Superior temporal gyrus (tissue), 1 donor: ENCODE measurements around the gene PAFAH1B1.
"Not testable (repeated sequence)": the region's sequence is repeated elsewhere in the genome, so short reads cannot be mapped to it uniquely, and the experiment has no call there.

ENCODE experiments used
- DNase-seq: peaks from one replicate; pipeline ENCODE4 v3.0.0-alpha.2; 2016; ENCODE audit errors: extremely low spot score

PAFAH1B1 gene

DNA sequence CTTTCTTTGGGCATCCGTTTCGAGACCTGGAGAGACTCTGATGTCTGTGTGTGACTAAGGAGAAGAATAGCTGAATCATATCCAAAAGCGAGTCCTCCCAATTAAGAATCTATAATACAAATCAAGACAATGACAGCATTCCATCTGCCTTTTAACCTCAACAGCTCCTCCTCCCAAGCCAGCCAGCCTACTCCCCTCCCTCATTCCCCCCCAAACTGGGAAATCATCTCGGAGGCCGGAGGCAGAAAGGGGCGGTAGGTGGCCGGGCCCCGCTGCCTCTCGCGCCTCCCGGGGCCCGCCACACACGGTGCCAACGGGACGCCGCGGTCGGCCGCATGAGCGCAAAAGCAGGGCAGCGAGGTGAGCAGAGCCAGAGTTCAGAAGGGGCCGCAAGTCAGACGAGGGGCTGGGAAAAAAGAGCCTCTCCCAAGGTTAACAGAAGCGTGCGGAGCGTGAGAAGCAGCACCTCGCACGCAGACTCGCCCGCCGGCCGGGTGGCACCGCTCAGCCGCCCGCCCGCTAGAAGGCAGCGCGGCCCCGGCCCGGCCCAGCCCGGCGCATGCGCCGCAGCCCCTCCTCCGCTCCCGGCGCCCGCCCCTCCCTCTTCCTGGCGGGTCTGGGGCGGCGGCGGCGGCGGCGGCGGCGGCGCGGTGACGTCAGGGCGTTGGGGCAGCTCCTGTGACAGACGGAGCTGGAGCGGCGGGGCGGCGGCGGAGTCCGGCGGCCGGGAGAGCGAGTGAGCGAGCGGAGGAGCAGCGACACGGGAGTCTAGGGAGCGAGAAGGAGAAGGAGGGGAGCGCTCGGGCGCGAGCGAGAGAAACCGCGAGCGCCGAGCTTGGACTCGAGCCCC is at the start of gene PAFAH1B1:
TSS of gene PAFAH1B1 (plus strand) at position 684 of the 850 bp plus-strand sequence. CDS start 44,635 bp downstream, outside the sequence.
- DNase-seq = peak; percentile 89

DNA sequence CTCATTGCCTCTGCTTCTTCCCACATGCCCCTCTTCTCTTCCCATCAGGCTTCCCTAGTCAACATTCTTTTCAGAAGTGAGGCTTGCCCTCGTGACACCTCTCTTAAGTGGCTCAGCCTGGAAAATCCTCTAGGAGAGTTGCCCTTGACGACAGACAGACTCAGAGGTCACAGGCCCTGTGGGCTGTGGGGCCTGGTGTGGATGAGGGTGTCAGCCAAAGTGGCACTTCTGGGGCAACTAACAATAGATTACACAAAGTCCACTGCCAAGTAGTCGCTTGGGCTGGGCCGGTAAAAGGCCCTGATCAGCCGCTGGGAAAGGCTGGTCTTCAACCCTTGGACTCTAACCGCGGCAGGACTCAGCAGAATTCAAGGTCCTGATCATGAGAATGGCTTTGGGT is 48.1 kb upstream of the PAFAH1B1 start:
- no peak for DNase-seq

DNA sequence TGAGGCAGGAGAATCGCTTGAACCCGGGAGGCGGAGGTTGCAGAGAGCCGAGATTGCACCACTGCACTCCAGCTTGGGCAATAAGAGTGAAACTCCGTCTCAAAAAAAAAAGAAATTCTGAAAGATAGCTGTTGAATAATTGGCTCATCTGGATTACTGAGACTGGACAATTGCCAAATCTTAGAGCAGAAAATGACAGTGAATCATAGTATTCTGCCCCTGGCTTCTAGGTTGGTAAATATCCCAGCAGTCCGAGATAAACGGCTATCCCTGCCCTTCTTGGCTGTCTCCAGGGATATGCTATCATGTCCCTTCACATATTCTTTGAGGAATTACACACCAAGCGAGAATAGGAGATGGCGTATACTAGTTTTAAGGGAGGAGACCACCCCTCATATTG is 46.3 kb upstream of the PAFAH1B1 start:
- DNase-seq = peak; percentile 15

DNA sequence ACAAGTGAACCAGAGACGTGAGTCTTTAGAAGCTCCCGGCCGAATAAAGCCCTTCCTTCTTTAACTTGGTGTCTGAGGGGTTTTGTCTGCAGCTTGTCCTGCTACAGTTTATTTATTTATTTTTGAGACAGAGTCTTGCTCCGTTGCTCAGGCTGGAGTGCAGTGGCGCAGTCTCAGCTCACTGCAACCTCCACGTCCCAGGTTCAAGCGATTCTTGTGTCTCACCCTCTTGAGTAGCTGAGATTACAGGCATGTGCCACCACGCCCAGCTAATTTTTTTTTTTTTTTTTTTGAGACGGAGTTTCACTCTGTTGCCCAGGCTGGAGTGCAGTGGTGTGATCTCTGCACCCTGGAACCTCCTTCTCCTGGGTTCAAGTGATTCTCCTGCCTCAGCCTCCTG is 45.4 kb upstream of the PAFAH1B1 start:
- not testable (repeated sequence) for DNase-seq

DNA sequence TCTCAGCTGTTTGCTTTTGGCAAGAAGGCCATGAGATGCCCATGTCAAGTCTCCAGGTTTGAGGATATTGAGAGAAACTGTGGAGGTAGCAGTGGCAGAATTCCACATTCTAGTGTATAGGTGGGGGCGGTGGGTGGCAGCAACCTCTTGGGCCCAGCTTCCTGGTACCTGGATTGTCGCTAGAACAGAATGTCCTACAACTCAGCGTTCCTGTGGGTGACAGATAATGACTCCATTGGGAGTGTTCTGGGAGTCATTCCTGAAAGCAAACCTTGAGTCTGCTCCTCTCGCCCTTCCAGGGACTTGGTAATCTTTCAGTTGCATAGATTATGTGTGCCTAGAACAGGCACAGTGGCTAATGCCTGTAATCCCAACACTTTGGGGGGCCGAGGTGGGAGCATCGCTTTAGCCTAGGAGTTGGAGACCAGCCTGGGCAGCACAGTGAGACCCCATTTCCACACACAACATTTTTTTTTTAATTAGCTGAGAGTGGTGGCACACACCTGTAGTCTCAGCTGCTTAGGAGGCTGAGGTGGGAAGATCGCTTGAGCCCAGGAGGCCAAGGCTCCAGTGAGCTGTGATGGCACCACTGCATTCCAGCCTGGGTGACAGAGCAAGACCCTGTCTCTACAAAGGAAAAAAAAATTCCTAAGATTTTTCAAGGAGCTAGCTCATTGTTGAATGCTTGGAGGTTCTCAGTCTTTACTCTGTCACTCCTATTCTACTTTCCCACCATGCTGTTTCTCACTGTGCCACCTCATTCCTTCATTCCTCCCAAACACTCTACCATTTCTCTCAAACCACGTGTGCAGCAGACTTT is 43.9 kb upstream of the PAFAH1B1 start:
- no peak for DNase-seq

DNA sequence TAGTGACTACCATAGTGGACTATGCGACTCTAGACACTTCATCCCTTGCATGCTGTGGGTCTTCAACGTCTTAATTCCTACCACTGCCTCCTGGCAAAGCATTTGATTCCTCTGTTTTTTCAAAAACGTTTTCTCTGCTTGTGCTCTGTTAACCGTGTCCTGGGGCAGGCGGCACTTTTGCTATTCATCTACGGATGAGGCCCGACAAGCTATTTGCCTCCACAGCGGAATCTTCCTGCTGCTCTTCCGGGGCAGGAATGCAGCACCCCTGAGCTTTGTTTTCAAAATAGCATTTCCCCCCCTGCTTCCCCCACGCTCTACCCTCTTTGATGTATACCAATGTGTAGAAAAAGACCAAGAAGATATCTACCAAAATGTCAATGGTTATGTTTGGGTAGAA is 42.0 kb upstream of the PAFAH1B1 start:
- DNase-seq = no peak

DNA sequence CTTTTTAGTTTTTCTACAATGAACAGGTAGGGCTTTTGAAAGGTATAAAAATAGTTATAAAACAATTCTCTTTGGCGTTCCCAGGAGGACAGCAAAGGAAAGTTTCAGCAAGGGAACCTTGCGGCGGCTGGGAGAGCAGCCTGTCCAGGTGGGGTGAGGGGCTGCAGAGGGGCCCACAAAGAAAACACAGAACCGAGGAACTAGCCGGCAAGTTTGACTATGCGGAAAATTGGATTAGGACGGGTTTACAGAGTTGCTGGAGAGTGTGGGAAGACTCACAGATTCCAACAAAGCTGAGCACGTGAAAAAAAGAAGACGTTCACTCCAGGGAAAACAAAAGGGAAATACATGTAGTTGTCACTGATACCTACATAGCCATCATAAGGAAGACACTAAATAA is 41.5 kb upstream of the PAFAH1B1 start:
- no peak for DNase-seq

DNA sequence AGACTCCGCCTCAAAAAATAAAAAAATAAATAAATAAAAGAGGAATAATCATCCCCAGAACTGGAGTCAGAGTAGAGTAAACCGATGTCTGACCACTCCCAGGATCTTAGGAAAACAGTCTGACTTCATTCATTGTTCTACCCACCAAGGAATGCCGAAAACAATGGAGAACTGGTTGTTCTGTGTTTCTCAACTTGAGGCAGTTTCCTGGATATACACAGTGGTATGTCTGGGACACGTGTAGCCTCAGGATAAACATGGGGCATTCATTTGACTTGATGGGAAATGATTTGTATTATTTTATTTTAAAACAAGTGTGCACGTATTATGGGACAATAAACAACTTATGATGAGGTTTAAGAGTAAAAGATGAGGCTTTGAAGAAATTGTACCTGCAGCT is 32.8 kb upstream of the PAFAH1B1 start:
- no peak for DNase-seq

DNA sequence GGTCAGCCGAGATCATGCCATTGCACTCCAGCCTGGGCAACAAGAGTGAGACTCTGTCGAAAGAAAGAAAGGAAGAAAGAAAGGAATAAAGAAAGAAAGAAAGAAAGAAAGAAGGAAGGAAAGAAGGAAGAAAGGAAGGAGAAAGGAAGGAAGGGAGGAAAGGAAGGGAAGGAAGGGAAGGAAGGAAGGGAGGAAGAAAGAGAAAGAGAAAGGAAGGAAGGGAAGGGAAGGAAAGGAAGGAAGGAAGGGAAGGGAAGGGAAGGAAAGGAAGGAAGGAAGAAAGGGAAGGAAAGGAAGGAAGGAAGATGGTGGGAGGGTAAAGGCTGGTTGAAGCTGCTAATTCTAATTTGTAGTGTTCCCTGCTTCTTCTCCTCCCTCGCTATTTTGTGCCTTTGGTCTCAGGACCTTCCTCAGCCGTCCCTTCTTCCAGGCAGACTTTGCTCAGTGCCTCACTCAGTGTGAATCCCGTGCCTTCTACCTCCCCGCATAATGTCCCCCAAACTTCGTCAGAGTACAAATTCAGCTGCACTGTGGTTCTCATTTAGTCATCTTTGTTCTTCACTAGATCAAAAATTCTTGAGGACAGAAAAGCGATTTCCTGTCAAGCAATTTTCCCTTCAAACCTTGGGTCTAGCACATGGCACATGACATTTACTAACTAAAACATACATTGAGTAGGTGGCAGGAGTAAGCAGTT is 31.1 kb upstream of the PAFAH1B1 start:
- DNase-seq = no peak

DNA sequence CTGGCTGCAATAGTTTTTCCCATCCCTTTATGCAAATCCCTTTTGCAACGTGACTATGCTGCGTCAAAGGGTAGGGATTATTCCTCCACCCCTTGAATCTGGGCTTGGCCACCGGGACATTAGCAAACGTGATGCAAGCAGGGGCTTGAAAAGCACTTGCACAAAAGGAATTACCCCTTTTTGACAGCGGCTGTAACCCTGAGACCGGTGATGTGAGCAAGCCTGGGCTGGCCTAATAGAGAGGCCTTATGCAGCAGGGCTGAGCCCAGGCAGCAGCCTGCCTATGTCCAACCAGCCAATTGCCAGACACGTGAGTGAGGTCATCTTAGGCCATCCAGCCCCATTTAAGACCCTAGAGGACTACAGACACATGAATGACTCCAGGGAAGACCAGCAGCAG is 30.4 kb upstream of the PAFAH1B1 start:
- no peak for DNase-seq

DNA sequence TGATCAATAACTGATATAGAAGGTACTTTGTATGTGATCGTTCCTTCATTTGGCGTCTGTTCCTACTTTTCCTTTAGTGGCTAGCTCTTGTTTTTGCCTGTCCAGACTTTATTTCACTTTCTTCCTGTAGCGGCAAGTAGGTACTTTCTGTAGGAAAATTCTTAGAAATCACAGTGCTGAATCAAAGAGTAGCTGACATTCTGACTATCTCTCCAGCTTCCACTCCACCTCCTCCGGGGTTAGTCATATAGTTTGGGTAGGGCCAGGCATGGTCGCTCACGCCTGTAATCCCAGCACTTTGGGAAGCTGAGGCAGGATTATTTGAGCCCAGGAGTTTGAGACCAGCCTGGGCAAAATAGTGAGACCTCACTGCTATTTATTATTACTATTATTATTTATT is 29.9 kb upstream of the PAFAH1B1 start:
- DNase-seq = no peak

DNA sequence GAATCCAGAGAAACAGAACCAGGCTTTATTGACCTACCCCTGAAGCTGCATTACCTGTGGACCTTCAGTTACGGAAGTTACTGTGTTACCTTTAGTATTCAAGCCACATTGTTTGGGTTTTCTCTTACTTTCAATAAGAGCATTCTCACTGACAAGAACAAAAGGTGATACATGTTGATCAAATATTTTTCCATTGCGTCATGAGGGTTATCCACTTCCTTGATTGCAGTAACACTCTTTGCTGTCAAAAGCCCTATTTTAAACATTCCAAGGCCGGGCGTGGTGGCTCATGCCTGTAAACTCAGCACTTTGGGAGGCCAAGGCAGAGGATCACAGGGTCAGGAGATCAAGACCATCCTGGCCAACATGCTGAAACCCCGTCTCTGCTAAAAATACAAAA is 28.6 kb upstream of the PAFAH1B1 start:
- no peak for DNase-seq

DNA sequence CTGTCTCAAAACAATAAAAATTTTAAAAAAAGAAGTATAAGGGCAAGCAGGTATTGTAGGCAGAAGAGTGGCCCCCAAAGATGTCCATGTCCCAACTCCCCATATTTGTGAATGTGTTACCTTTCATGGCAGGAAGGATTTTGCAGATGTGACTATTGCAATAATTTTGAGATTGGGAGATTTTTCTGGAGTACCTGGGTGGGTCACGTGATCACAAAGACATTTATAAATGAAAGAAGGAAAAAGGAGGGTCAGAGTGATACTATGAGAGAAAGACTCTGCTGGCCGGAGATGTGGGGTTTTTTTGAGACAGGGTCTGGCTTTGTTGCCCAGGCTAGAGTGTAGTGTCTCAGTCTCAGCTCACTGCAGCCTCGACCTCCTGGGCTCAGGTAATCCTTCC is 27.4 kb upstream of the PAFAH1B1 start:
- no peak for DNase-seq

DNA sequence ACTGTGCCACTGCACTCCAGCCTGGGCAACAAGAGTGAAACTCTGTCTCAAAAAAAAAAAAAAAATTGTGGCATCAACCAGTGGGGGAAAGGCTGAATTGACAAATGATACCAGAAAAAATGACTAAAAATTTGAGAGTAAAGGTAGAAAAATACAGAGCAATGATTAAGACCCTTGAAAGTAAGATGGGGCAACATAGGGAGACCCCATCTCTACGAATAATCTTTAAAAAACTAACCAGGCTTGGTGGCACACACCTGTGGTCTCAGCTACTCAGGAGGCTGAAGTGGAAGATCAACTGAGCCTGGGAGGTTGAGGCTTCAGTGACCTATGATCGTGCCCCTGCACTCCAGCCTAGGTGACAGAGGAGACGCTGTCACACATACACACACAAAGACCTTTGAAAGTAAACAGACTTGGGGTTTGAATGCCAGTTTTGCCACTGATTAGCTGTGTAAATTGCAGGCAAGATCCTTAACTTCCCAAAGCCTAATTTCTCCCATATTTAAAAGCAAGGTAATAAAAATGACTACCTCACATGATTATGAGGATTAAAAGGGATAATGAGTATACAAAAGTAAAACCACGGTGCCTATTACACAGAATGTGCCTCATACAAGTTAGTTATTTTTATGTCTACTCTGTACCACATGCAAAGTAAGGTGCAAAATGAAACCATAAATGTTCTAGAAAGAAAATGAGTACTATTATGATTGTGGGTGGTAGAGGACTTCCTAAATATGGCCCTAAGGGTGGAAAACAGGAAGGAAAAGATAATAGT is 21.7 kb upstream of the PAFAH1B1 start:
- DNase-seq = no peak

DNA sequence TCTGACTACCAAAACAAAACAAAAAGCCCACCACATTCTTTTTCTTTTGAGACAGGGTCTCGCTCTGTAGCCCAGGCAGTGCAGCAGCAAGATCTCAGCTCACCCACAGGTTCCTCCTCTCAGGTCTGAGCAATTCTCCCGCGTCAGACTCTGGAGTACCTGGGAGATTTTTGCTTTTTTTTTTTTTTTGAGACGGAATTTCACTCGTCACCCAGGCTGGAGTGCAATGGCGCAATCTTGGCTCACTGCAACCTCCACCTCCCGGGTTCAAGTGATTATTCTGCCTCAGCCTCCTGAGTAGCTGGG is 21.2 kb upstream of the PAFAH1B1 start:
- not testable (repeated sequence) for DNase-seq

DNA sequence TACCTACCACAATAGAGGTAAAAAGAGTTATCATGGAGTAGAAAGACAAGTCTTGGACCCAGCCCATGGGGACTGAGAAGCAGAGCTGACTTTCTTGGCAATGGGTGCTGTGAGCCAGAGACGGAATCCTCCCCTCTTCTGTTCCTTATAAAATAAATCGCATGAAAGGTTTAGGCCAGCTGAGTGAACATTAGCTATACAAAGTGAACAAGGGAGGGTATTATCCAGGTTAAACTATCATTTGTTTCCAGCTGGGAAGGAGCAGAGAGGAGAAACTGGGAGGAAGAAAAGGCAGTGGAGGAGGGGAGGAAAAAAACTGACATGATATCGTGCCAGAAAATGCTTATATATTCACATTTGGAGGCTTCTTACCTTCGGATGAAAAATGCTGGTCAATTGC is 13.3 kb upstream of the PAFAH1B1 start:
- DNase-seq = no peak

DNA sequence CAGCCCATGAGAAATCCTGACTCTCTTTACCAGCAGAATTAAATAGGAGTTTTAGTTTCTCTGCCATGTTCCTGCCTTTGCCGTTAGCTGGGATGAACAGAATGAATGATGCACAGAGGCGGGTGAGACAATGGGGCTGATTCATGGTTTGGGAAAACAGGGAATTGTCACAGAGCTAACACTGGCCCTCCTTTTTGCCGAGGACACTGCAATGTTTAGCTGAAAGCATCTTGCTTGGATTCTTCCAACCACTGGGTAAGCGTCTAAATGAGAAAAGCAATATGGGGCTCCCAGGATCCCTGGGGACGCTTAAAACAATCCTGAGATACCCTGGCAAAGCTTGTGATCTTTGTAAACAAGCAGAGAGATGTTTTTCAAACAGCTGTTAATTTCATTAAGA is 12.8 kb upstream of the PAFAH1B1 start:
- DNase-seq = peak; percentile 94

DNA sequence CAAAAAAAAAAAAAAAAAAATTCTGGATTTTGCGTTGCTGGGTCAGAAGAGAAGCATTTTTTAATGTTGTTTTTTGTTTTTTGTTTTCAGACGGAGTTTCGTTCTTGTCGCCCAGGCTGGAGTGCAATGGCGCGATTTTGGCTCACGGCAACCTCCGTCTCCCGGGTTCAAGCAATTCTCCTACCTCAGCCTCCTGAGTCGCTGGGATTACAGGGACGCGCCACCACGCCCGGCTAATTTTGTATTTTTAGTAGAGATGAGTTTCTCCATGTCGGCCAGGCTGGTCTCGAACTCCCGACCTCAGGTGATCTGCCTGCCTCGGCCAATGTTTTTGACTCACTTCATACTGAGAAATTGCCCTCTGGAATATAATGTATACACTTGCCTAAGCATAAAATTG is 11.0 kb upstream of the PAFAH1B1 start:
- no peak for DNase-seq

DNA sequence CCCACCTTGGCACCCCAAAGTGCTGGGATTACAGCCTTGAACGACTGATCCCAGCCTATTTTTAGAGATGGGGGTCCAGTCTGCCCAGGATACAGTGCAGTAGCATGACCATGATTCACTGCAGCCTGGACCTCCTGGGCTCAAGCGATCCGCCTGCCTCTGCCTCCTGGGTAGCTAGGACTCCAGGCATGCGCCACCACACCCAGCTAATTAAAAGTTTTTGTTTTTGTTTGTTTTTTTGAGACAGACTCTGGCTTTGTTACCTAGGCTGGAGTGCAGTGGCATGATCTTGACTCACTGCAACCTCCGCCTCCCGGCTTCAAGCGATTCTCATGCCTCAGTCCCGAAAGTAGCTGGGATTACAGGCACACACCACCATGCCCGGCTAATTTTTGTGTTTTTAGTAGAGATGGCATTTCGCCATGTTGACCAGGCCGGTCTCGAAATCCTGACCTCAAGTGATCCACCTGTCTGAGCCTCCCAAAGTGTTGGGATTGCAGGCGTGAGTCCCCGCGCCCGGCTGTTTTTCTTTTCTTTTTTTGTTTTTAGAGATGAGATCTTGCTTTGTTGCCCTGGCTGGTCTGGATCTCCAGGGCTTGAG is 2.3 kb upstream of the PAFAH1B1 start:
- DNase-seq = no peak

DNA sequence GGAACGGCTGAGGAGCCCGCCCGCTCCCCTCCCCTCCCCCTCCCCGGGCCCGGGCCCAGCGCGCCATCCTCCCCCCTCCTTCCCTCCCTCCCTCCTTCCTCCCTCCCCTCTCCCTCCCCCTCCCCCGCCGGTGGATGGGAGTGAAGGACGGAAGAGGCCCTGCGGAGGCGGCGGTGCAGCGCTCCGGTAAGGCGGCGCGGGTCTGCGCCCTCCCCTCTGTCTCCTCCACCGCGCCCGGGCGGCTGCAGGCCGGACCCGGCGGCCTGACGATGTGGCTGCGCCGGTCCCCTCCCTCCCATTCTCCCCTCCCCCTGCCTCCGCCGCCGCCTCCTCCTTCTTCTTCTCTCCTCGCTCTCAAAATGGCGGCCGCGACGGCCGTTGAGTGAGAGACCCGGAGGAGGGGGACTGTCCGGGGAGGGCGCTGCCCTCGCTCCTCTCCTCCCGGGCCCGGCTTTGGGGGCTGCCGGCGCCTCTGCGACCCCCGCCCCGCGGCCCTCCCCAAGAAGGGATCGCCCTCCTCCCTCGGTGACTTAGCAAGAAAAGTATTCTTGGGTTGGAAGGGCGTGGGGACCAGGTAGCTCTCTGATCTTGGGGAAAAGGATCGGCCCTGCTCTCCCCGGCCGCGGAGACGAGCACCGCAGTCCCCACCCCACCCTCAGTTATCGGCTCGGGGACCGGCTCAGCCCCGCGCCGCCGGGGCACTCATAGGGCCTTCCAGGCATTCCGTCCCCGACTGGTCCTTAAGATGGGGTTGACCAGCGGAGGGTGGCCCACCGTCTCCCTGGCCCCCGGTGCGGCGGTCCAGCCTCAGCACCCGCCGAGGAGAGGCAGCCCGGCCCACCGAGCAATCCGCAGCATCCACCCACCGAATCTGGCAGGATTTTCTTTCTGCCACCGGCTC is 617 bp downstream of the PAFAH1B1 start:
- peak; percentile 75 for DNase-seq
